H1 (cell line): ENCODE measurements around the gene CCDC91. TPM values are rescaled to one million over a fixed set of nuclear protein-coding genes. Genes with fewer than 3 reads are reported as not detected.

Experiments
- CTCF ChIA-PET: fragments of 300-600 bp; sonication (Branson Sonifier 250); formaldehyde crosslinking; loops from one replicate; lab custom pipeline; 2021; ENCODE audit not compliant: partially characterized antibody; lab: Charles Lee
- POLR2A ChIA-PET: fragments of 300-600 bp; sonication (Branson Sonifier 250); formaldehyde crosslinking; loops from one replicate; lab custom pipeline; 2021; ENCODE audit warnings: inconsistent platforms; ENCODE audit not compliant: partially characterized antibody; lab: Charles Lee
- DNase-seq, 2 experiments: peaks; one replicate each; pipeline versions ENCODE4 v3.0.0 to v3.0.0-alpha.2; 2010 to 2022; ENCODE audit warnings: low spot score in 2 of 2, low read depth in 1 of 2, mixed read lengths in 1 of 2
- FAIRE-seq: peaks from 2 replicates; lab custom pipeline; 2011; peaks lifted over from hg19 to GRCh38; lab: Jason Lieb, UNC
- H2AFZ ChIP-seq: 2 replicates; pipeline ENCODE4 v1.8.1; 2012; ENCODE audit warnings: low read length, inconsistent platforms
- H2AK5ac ChIP-seq: 2 replicates; pipeline ENCODE4 v1.6.1; 2013; ENCODE audit warnings: low read depth, low read length
- H2BK120ac ChIP-seq: replicated peaks from 2 replicates; pipeline ENCODE3; 2013; ENCODE audit warnings: low read depth, low read length, inconsistent platforms
- H2BK12ac ChIP-seq: 2 replicates; pipeline ENCODE4 v1.6.1; 2013; ENCODE audit warnings: low read depth, low read length
- H2BK15ac ChIP-seq: 2 replicates; pipeline ENCODE4 v1.6.1; 2013; ENCODE audit warnings: low read length
- H2BK20ac ChIP-seq: 2 replicates; pipeline ENCODE4 v1.6.1; 2013; ENCODE audit warnings: low read length
- H2BK5ac ChIP-seq: 2 replicates; pipeline ENCODE4 v1.6.1; 2013; ENCODE audit warnings: low read depth, low read length
- H3K14ac ChIP-seq: 2 replicates; pipeline ENCODE4 v1.6.1; 2013; ENCODE audit warnings: inconsistent platforms; ENCODE audit not compliant: insufficient read length
- H3K18ac ChIP-seq: 2 replicates; pipeline ENCODE4 v1.6.1; 2013; ENCODE audit warnings: low read length; ENCODE audit errors: extremely low read depth
- H3K23ac ChIP-seq: 2 replicates; pipeline ENCODE4 v1.6.1; 2013; ENCODE audit warnings: inconsistent platforms; ENCODE audit not compliant: insufficient read length
- H3K23me2 ChIP-seq: 2 replicates; pipeline ENCODE4 v1.6.1; 2013; ENCODE audit warnings: low read depth, low read length
- H3K27ac ChIP-seq: 2 replicates; pipeline ENCODE4 v1.6.1; 2011; ENCODE audit warnings: low read depth, low read length, inconsistent platforms
- H3K27me3 ChIP-seq, 4 experiments: replicated peaks in 1 of 4; 1 replicate in 1 of 4; 2 replicates in 3 of 4; pipeline versions ENCODE4 v1.6.1 to v1.8.1; 2011 to 2013; ENCODE audit warnings: low read length in 3 of 4, mild to moderate bottlenecking in 3 of 4, inconsistent platforms in 2 of 4, mixed read lengths in 2 of 4, moderate library complexity in 1 of 4; ENCODE audit not compliant: control insufficient read depth in 3 of 4, insufficient read depth in 3 of 4; ENCODE audit errors: extremely low read depth in 1 of 4
- H3K36me3 ChIP-seq, 4 experiments: 2 replicates each; pipeline versions ENCODE4 v1.6.1 to v1.8.1; 2011 to 2013; ENCODE audit warnings: mild to moderate bottlenecking in 4 of 4, low read length in 3 of 4, moderate library complexity in 2 of 4, control low read depth in 1 of 4, inconsistent platforms in 1 of 4; ENCODE audit not compliant: insufficient read depth in 4 of 4, control insufficient read depth in 2 of 4
- H3K4ac ChIP-seq: replicated peaks from 2 replicates; pipeline ENCODE3; 2013; ENCODE audit warnings: low read length, low read depth, mixed read lengths, inconsistent platforms; ENCODE audit not compliant: insufficient read length
- H3K4me1 ChIP-seq, 4 experiments: replicated peaks in 1 of 4; 1 replicate in 1 of 4; 2 replicates in 3 of 4; pipeline versions ENCODE4 v1.6.1 to v1.8.1; 2011 to 2013; ENCODE audit warnings: low read length in 3 of 4, inconsistent platforms in 2 of 4, mixed read lengths in 1 of 4; ENCODE audit not compliant: insufficient read depth in 4 of 4, control insufficient read depth in 3 of 4
- H3K4me2 ChIP-seq, 2 experiments: 2 replicates each; pipeline versions ENCODE4 v1.6.1 to v1.8.1; 2011 to 2013; ENCODE audit warnings: low read depth in 2 of 2, low read length in 2 of 2, control low read depth in 1 of 2, inconsistent platforms in 1 of 2, mild to moderate bottlenecking in 1 of 2; ENCODE audit not compliant: insufficient read depth in 1 of 2
- H3K4me3 ChIP-seq, 4 experiments: fragments of 200-600, 300-600 bp in 1 of 4; sonication (generic), shearing (Covaris generic), sonication (Bioruptor Twin) in 1 of 4; 2 replicates each; pipeline versions ENCODE4 v1.5.1 to v1.8.1; 2011 to 2016; ENCODE audit warnings: low read length in 4 of 4, low read depth in 3 of 4, control low read depth in 2 of 4, inconsistent platforms in 2 of 4, mild to moderate bottlenecking in 2 of 4, mixed read lengths in 1 of 4, moderate library complexity in 1 of 4; ENCODE audit not compliant: insufficient read depth in 2 of 4; ENCODE audit errors: extremely low read depth in 1 of 4
- H3K56ac ChIP-seq: replicated peaks from 2 replicates; pipeline ENCODE3; 2013; ENCODE audit warnings: low read depth, mild to moderate bottlenecking, mixed read lengths, low read length, inconsistent platforms; ENCODE audit not compliant: insufficient read length
- H3K79me1 ChIP-seq: 2 replicates; pipeline ENCODE4 v1.6.1; 2013; ENCODE audit warnings: low read depth, low read length, control low read depth
- H3K79me2 ChIP-seq, 2 experiments: 2 replicates each; pipeline versions ENCODE4 v1.6.1 to v1.8.1; 2012 to 2013; ENCODE audit warnings: low read length in 2 of 2, mild to moderate bottlenecking in 2 of 2, inconsistent platforms in 1 of 2; ENCODE audit not compliant: insufficient read depth in 2 of 2, control insufficient read depth in 1 of 2
- H3K9ac ChIP-seq, 4 experiments: replicated peaks in 1 of 4; 1 replicate in 1 of 4; 2 replicates in 3 of 4; pipeline versions ENCODE4 v1.6.1 to v1.8.1; 2011 to 2013; ENCODE audit warnings: low read depth in 3 of 4, low read length in 3 of 4, control low read depth in 2 of 4, mild to moderate bottlenecking in 2 of 4, moderate library complexity in 2 of 4, inconsistent platforms in 1 of 4; ENCODE audit errors: extremely low read depth in 1 of 4
- H3K9me3 ChIP-seq, 2 experiments: 2 replicates each; pipeline versions ENCODE4 v1.6.1 to v1.8.1; 2012 to 2013; ENCODE audit warnings: mild to moderate bottlenecking in 2 of 2, moderate library complexity in 2 of 2, control low read depth in 1 of 2, inconsistent platforms in 1 of 2, low read depth in 1 of 2, low read length in 1 of 2, mixed read lengths in 1 of 2; ENCODE audit not compliant: insufficient read depth in 2 of 2
- H4K20me1 ChIP-seq, 2 experiments: replicated peaks in 1 of 2; 2 replicates each; pipeline versions ENCODE3 to v1.8.1; 2011 to 2013; ENCODE audit warnings: inconsistent platforms in 2 of 2, low read length in 2 of 2, mild to moderate bottlenecking in 1 of 2; ENCODE audit not compliant: insufficient read depth in 2 of 2, control insufficient read depth in 1 of 2
- H4K5ac ChIP-seq: 2 replicates; pipeline ENCODE4 v1.6.1; 2013; ENCODE audit warnings: low read length, low read depth, mixed read lengths, inconsistent platforms; ENCODE audit not compliant: insufficient read length
- H4K8ac ChIP-seq: 2 replicates; pipeline ENCODE4 v1.8.0; 2013; ENCODE audit warnings: mild to moderate bottlenecking, moderate library complexity, low read length, inconsistent platforms; ENCODE audit not compliant: insufficient read depth; ENCODE audit errors: extremely low read depth
- H4K91ac ChIP-seq: replicated peaks from 2 replicates; pipeline ENCODE3; 2013; ENCODE audit warnings: low read length, mixed read lengths, inconsistent platforms; ENCODE audit not compliant: insufficient read length
- ASH2L ChIP-seq: fragments of 200-600, 300-600 bp; sonication (generic); IDR thresholded peaks from one replicate; pipeline ENCODE4 v1.7.1; 2017; ENCODE audit warnings: low read length
- BACH1 ChIP-seq: IDR thresholded peaks from 2 replicates; pipeline ENCODE4 v1.6.1; 2012; ENCODE audit warnings: low read length, improper control_type of control experiment
- CBX8 ChIP-seq: fragments of 300-800, 300-1000 bp; sonication (generic); IDR thresholded peaks from 2 replicates; pipeline ENCODE4 v1.7.1; 2016; ENCODE audit warnings: low read depth, low read length, borderline replicate concordance
- EZH2 ChIP-seq: fragments of 200-600 bp; sonication (generic); IDR thresholded peaks from 2 replicates; pipeline ENCODE4 v1.7.1; 2012; ENCODE audit warnings: low read depth, mild to moderate bottlenecking, moderate library complexity, low read length, inconsistent platforms; ENCODE audit not compliant: severe bottlenecking
- FOSL1 ChIP-seq: IDR thresholded peaks from 2 replicates; pipeline ENCODE4 v1.6.1; 2011; ENCODE audit warnings: mild to moderate bottlenecking, low read depth, low read length, moderate library complexity; ENCODE audit not compliant: insufficient read depth
- GABPA ChIP-seq: IDR thresholded peaks from 2 replicates; pipeline ENCODE4 v1.6.1; 2011; ENCODE audit warnings: mild to moderate bottlenecking, low read length, moderate library complexity, borderline replicate concordance; ENCODE audit not compliant: insufficient read depth
- JUND ChIP-seq: IDR thresholded peaks from 2 replicates; pipeline ENCODE4 v1.6.1; 2011; ENCODE audit warnings: mild to moderate bottlenecking, improper control_type of control experiment, low read length
- NRF1 ChIP-seq: IDR thresholded peaks from 2 replicates; pipeline ENCODE4 v1.6.1; 2011; ENCODE audit warnings: mild to moderate bottlenecking, low read depth, low read length, improper control_type of control experiment
- PHF8 ChIP-seq: fragments of 200-600 bp; sonication (generic); conservative IDR thresholded peaks from 2 replicates; pipeline ENCODE4 v1.7.1; 2012; ENCODE audit warnings: low read depth, mild to moderate bottlenecking, inconsistent platforms, low read length, moderate library complexity
- RXRA ChIP-seq: IDR thresholded peaks from 2 replicates; pipeline ENCODE4 v1.6.1; 2011; ENCODE audit warnings: low read depth, mild to moderate bottlenecking, low read length, moderate library complexity; ENCODE audit not compliant: insufficient read depth
- SAP30 ChIP-seq: fragments of 300-600 bp; sonication (generic); IDR thresholded peaks from 2 replicates; pipeline ENCODE4 v1.7.1; 2012; ENCODE audit warnings: low read length, moderate library complexity, mild to moderate bottlenecking, inconsistent platforms; ENCODE audit not compliant: insufficient read depth, insufficient replicate concordance
- SRF ChIP-seq: IDR thresholded peaks from 2 replicates; pipeline ENCODE4 v1.6.1; 2011; ENCODE audit warnings: mild to moderate bottlenecking, low read depth, low read length, moderate library complexity
- TCF12 ChIP-seq: IDR thresholded peaks from 2 replicates; pipeline ENCODE4 v1.6.1; 2011; ENCODE audit warnings: low read depth, mild to moderate bottlenecking, low read length
- WGBS, 2 experiments: shearing (Covaris generic) in 1 of 2; methylation state at CpG; one replicate each; pipeline versions ENCODE4 v1.1.6 to v1.1.7; 2013 to 2015; ENCODE audit warnings: low lambda C conversion rate in 2 of 2, mixed read lengths in 2 of 2, inconsistent platforms in 1 of 2, low coverage in 1 of 2, missing lambda C conversion rate in 1 of 2; ENCODE audit not compliant: insufficient replicate concordance in 2 of 2, insufficient coverage in 1 of 2, insufficient read length in 1 of 2; ENCODE audit errors: extremely low coverage in 1 of 2, missing lambda C conversion rate in 1 of 2; 5-methylcytosine and 5-hydroxymethylcytosine counted together
- polyA plus RNA-seq, 7 experiments: library from polyadenylated mRNA; depleted of rRNA in 3 of 7; stranded (reverse) in 5 of 7; unstranded in 2 of 7; fragments of >200 nt in 5 of 7; fragments of 200-250 nt in 2 of 7; gene quantifications; 1 replicate in 5 of 7; 2 replicates in 1 of 7; 4 replicates in 1 of 7; pipeline versions ENCODE4 v1.2.1 to v1.2.3, GENCODE V29; 2011 to 2013; ENCODE audit warnings: missing spikeins in 2 of 7, mixed read lengths in 2 of 7
- total RNA-seq: library from RNA; stranded (reverse); fragmentation: NEBNext Ultra II Directional; extraction: Animal tissue kit (Norgen Biotek cat#: 25700); gene quantifications from 2 replicates; pipeline ENCODE4 v1.2.1, GENCODE V29; 2021
- TF ChIP-seq, protein P1 (sequence below): IDR thresholded peaks from 2 replicates; pipeline ENCODE4 v1.6.1; 2011; ENCODE audit warnings: low read length, improper control_type of control experiment

Gene CCDC91
- total and polyA plus RNA-seq, 2 of the 8 experiments (the other 6 are each of a cell fraction or from before 2014, with no cell fraction given), result 8.6 to 23.1 TPM

DNA sequence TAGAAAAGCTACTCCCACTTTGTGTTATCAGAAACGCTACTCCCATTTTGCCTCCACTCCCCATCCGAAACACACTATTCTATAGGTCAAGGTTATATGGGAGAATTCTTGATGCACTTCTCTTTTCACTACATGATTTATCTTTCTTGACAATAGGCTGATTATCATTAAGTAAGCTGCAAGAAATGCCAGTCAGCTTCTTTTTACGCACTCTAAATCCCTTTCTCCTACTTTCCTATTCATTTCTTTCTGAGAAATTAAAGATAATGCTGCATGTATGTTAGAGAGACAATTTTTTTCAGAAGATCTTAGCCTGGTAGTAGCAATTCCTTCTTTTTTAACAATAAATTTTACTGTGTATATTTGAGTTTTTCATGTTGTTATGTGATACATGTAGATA, 41.0 kb upstream of the CCDC91 start:
- Histone ChIP-seq H3K27ac (no peak overlapping the region), H3K23ac (no peak overlapping the region), H3K4ac (no peak overlapping the region), H3K14ac (no peak overlapping the region), H3K9me3 (no peaks in the 10 kb centered on the region), H2BK120ac (no peak overlapping the region), H3K27me3 (no peaks in the 10 kb centered on the region), H4K5ac (no peak overlapping the region), H3K4me2 (no peak overlapping the region), H3K79me1 (no peaks in the 10 kb centered on the region), H3K36me3 (no peaks in the 10 kb centered on the region), H2BK5ac (no peak overlapping the region), H3K56ac (no peak overlapping the region), H4K91ac (no peak overlapping the region), H2AK5ac (no peak overlapping the region), H3K9ac (no peak overlapping the region), H3K4me3 (no peak overlapping the region), H3K23me2 (no peaks in the 10 kb centered on the region), H2BK12ac (no peak overlapping the region), H2BK15ac (no peak overlapping the region), H4K8ac (no peak overlapping the region), H4K20me1 (no peaks in the 10 kb centered on the region), H2BK20ac (no peak overlapping the region), H3K79me2 (no peaks in the 10 kb centered on the region), H2AFZ (no peak overlapping the region), H3K4me1 (no peaks in the 10 kb centered on the region), H3K18ac (no peak overlapping the region)
- 72% methylated on average over 3 of the region's 3 CpGs; no CpG with 5 or more reads in 1 of the 2 experiments for WGBS, 2 experiments
- ChIA-PET CTCF (no interaction called here), POLR2A (no interaction called here)
- FAIRE-seq (no peak), DNase-seq (no peak)
- TF ChIP-seq CBX8 (no peak), RXRA (no peak), SAP30 (no peak), JUND (no peak), ASH2L (no peak), NRF1 (no peak), EZH2 (no peak), FOSL1 (no peak), PHF8 (no peak), BACH1 (no peak), SRF (no peak), GABPA (no peak), TCF12 (no peak)
- TF ChIP-seq, protein P1, sequence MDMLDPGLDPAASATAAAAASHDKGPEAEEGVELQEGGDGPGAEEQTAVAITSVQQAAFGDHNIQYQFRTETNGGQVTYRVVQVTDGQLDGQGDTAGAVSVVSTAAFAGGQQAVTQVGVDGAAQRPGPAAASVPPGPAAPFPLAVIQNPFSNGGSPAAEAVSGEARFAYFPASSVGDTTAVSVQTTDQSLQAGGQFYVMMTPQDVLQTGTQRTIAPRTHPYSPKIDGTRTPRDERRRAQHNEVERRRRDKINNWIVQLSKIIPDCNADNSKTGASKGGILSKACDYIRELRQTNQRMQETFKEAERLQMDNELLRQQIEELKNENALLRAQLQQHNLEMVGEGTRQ, result no peak
